ENCODE measurements around the gene SRC.
A peak's percentile ranks its signal among the peaks of the same experiment; 100 is the strongest.

SRC gene

GRCh38 chr20:37405351-37405897 lies 59.5 kb downstream of the SRC start:
- no peak for ATAC-seq
- TF ChIP-seq ZNF8 (CRISPR knock-in tag; IDR thresholded peaks at IDR 0.05) = no peak
- no peak for TF ChIP-seq ZC3H10 (CRISPR knock-in tag; IDR thresholded peaks at IDR 0.05)
- no peak for TF ChIP-seq TOX (CRISPR knock-in tag; IDR thresholded peaks at IDR 0.05; ENCODE audit: borderline replicate concordance)
- no peak for TF ChIP-seq POU6F1 (CRISPR knock-in tag; IDR thresholded peaks at IDR 0.05; ENCODE audit: borderline replicate concordance, low read depth)
- TF ChIP-seq, protein P1, sequence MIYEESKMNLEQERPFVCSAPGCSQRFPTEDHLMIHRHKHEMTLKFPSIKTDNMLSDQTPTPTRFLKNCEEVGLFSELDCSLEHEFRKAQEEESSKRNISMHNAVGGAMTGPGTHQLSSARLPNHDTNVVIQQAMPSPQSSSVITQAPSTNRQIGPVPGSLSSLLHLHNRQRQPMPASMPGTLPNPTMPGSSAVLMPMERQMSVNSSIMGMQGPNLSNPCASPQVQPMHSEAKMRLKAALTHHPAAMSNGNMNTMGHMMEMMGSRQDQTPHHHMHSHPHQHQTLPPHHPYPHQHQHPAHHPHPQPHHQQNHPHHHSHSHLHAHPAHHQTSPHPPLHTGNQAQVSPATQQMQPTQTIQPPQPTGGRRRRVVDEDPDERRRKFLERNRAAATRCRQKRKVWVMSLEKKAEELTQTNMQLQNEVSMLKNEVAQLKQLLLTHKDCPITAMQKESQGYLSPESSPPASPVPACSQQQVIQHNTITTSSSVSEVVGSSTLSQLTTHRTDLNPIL (CRISPR knock-in tag; IDR thresholded peaks at IDR 0.05; ENCODE audit: low read depth) = no peak
- TF ChIP-seq OSR1 (CRISPR knock-in tag; IDR thresholded peaks at IDR 0.05) = no peak
- no peak for TF ChIP-seq ZNF70 (CRISPR knock-in tag; IDR thresholded peaks at IDR 0.05)
- no peak for TF ChIP-seq ARNTL (CRISPR knock-in tag; IDR thresholded peaks at IDR 0.05; ENCODE audit: borderline replicate concordance, low read depth)
- TF ChIP-seq ISL1 (CRISPR knock-in tag; IDR thresholded peaks at IDR 0.05) = no peak
- TF ChIP-seq, protein P2, sequence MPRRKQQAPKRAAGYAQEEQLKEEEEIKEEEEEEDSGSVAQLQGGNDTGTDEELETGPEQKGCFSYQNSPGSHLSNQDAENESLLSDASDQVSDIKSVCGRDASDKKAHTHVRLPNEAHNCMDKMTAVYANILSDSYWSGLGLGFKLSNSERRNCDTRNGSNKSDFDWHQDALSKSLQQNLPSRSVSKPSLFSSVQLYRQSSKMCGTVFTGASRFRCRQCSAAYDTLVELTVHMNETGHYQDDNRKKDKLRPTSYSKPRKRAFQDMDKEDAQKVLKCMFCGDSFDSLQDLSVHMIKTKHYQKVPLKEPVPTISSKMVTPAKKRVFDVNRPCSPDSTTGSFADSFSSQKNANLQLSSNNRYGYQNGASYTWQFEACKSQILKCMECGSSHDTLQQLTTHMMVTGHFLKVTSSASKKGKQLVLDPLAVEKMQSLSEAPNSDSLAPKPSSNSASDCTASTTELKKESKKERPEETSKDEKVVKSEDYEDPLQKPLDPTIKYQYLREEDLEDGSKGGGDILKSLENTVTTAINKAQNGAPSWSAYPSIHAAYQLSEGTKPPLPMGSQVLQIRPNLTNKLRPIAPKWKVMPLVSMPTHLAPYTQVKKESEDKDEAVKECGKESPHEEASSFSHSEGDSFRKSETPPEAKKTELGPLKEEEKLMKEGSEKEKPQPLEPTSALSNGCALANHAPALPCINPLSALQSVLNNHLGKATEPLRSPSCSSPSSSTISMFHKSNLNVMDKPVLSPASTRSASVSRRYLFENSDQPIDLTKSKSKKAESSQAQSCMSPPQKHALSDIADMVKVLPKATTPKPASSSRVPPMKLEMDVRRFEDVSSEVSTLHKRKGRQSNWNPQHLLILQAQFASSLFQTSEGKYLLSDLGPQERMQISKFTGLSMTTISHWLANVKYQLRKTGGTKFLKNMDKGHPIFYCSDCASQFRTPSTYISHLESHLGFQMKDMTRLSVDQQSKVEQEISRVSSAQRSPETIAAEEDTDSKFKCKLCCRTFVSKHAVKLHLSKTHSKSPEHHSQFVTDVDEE (CRISPR knock-in tag; IDR thresholded peaks at IDR 0.05) = no peak
- no peak for TF ChIP-seq TCF4 (CRISPR knock-in tag; IDR thresholded peaks at IDR 0.05; ENCODE audit: borderline replicate concordance)
- TF ChIP-seq SNAI2 (CRISPR knock-in tag; IDR thresholded peaks at IDR 0.05) = no peak
- TF ChIP-seq CSRNP3 (CRISPR knock-in tag; IDR thresholded peaks at IDR 0.05) = no peak
- TF ChIP-seq PATZ1 (CRISPR knock-in tag; IDR thresholded peaks at IDR 0.05; ENCODE audit: borderline replicate concordance) = no peak
- TF ChIP-seq ESRRG (CRISPR knock-in tag; IDR thresholded peaks at IDR 0.05) = no peak
- TF ChIP-seq GLIS3 (CRISPR knock-in tag; IDR thresholded peaks at IDR 0.05) = no peak

DNA sequence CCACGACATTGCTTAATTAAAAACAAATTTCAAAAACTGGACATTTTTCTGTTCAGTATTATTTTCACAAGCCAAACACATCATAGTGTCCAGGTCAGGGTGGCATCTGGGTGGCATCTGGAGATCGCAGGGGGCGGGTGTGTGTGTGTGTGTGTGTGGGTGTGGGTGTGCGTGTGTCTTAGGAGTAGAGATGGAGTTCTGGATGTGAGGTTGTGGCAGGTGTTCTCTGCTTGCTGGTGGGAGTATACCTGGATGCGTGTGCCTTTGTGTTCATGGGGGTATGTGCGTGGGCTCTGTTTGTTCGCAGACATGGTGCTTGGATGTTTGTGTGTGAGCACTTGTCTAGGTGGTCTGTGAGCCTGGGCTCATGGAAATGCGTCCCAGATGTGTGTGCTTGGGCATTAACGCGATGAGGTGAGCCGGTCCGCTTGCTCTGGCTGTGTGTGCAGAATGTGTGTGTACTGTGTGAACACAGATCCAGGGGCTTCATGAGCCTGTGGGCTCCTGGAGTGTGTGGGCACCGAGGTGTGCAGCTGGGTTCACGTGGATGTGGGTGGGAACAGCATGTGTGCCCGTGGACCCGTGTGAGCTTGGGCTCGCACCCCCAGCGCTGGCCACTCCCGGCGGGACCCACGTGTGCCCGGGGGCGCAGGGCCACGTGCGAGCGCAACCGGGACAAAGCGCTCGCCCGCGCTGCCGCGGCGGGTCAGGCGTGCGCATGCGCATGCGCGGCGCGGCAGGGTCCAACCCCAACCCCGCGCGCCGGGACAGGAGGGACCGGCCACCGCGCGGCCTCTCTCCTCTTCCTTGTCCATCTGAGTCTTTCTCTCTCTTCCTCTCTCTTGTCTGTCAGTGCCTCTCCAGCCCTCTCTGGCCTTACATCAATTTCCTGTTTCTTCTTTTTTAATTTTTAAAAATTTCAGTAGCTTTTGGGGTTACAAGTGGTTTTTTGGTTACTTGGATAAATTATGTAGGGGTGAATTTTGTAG lies 60.4 kb downstream of the SRC start:
- ATAC-seq = peak; percentile 66
- TF ChIP-seq SNAI2 (CRISPR knock-in tag; IDR thresholded peaks at IDR 0.05) (no peak), ARNTL (CRISPR knock-in tag; IDR thresholded peaks at IDR 0.05; ENCODE audit: borderline replicate concordance, low read depth) (peak; percentile 78; the same call in 1 of the 2 replicates), CSDC2 (CRISPR knock-in tag; IDR thresholded peaks at IDR 0.05) (no peak), RARB (CRISPR knock-in tag; IDR thresholded peaks at IDR 0.05) (no peak), GLIS3 (CRISPR knock-in tag; IDR thresholded peaks at IDR 0.05) (0 out of 2 replicates have a peak, but pooled peaks have one; percentile 34), ZNF565 (CRISPR knock-in tag; conservative IDR thresholded peaks at IDR 0.05; ENCODE audit: low read depth) (no peak), ZNF70 (CRISPR knock-in tag; IDR thresholded peaks at IDR 0.05) (no peak), ZC3H10 (CRISPR knock-in tag; IDR thresholded peaks at IDR 0.05) (no peak), PATZ1 (CRISPR knock-in tag; IDR thresholded peaks at IDR 0.05; ENCODE audit: borderline replicate concordance) (no peak), ISL1 (CRISPR knock-in tag; IDR thresholded peaks at IDR 0.05) (no peak), ESRRG (CRISPR knock-in tag; IDR thresholded peaks at IDR 0.05) (no peak), ZNF8 (CRISPR knock-in tag; IDR thresholded peaks at IDR 0.05) (no peak), POU6F1 (CRISPR knock-in tag; IDR thresholded peaks at IDR 0.05; ENCODE audit: borderline replicate concordance, low read depth) (no peak), OSR1 (CRISPR knock-in tag; IDR thresholded peaks at IDR 0.05) (no peak), TCF4 (CRISPR knock-in tag; IDR thresholded peaks at IDR 0.05; ENCODE audit: borderline replicate concordance) (peak; percentile 47; the same call in 1 of the 2 replicates)
- TF ChIP-seq, protein P2 (CRISPR knock-in tag; IDR thresholded peaks at IDR 0.05) = peak; percentile 71
